WTC11 (cell line): ENCODE results near the gene GTPBP1. TPM values are rescaled to one million over a fixed set of nuclear protein-coding genes. Genes with fewer than 3 reads are reported as not detected.

Source experiments
- ATAC-seq: fragments of 200-7000 bp; cut with Tn5 transposase; 2 replicates; pipeline ENCODE4 v1.10.0; 2021; ENCODE audit warnings: mild to moderate bottlenecking, moderate library complexity
- CTCF ChIA-PET: fragments of 300-600 bp; sonication (Branson Sonifier 250); formaldehyde crosslinking; loops from one replicate; lab custom pipeline; 2021; ENCODE audit warnings: antibody characterized with exemption; lab: Charles Lee
- POLR2A ChIA-PET: fragments of 350-600 bp; sonication (Branson Sonifier 250); formaldehyde crosslinking; loops from one replicate; lab custom pipeline; 2021; ENCODE audit warnings: antibody characterized with exemption; lab: Charles Lee
- DNase-seq: peaks from one replicate; pipeline ENCODE4 v3.0.0; 2021; ENCODE audit warnings: low spot score
- H3K27ac Mint-ChIP-seq: 2 replicates; pipeline ENCODE4 v1.8.0; 2021; ENCODE audit warnings: mixed read lengths
- H3K27me3 Mint-ChIP-seq: 2 replicates; pipeline ENCODE4 v1.8.0; 2021; ENCODE audit warnings: low read depth, mild to moderate bottlenecking, moderate library complexity, mixed read lengths
- H3K36me3 Mint-ChIP-seq: 2 replicates; pipeline ENCODE4 v1.8.0; 2021; ENCODE audit warnings: mixed read lengths
- H3K4me1 Mint-ChIP-seq: 2 replicates; pipeline ENCODE4 v1.8.0; 2022; ENCODE audit warnings: mixed read lengths
- H3K4me3 Mint-ChIP-seq: 2 replicates; pipeline ENCODE4 v1.8.0; 2021; ENCODE audit warnings: mild to moderate bottlenecking, moderate library complexity, mixed read lengths
- H3K9me3 Mint-ChIP-seq: 2 replicates; pipeline ENCODE4 v1.8.0; 2021; ENCODE audit warnings: mixed read lengths
- ATF1 ChIP-seq: sonication (generic); formaldehyde crosslinking; IDR thresholded peaks from 2 replicates; pipeline ENCODE4 v1.8.1; 2023; ENCODE audit warnings: mild to moderate bottlenecking, moderate library complexity, missing genetic modification reagents
- CBFB ChIP-seq: sonication (generic); formaldehyde crosslinking; IDR thresholded peaks from 2 replicates; pipeline ENCODE4 v1.8.1; 2022; ENCODE audit warnings: mild to moderate bottlenecking, low read depth, missing genetic modification reagents
- GABPB1 ChIP-seq: sonication (generic); formaldehyde crosslinking; IDR thresholded peaks from 2 replicates; pipeline ENCODE4 v1.8.1; 2023; ENCODE audit warnings: mild to moderate bottlenecking, missing genetic modification reagents
- GRHL2 ChIP-seq: fragments of 250-450 bp; sonication (Bioruptor Pico); IDR thresholded peaks from 2 replicates; pipeline ENCODE4 v1.8.0; 2022; ENCODE audit warnings: mild to moderate bottlenecking, moderate library complexity; ENCODE audit not compliant: insufficient replicate concordance, severe bottlenecking
- HMGA2 ChIP-seq: fragments of 250-450 bp; sonication (Bioruptor Pico); IDR thresholded peaks from 2 replicates; pipeline ENCODE4 v1.4.0; 2021; ENCODE audit warnings: mild to moderate bottlenecking, moderate library complexity
- NFATC4 ChIP-seq: fragments of 250-450 bp; sonication (Bioruptor Pico); IDR thresholded peaks from 2 replicates; pipeline ENCODE4 v1.9.0; 2021; ENCODE audit warnings: mild to moderate bottlenecking
- TCF7 ChIP-seq: sonication (generic); formaldehyde crosslinking; IDR thresholded peaks from 2 replicates; pipeline ENCODE4 v1.8.0; 2022; ENCODE audit warnings: mild to moderate bottlenecking, low read depth, missing genetic modification reagents, moderate library complexity
- TP53 ChIP-seq: sonication (generic); formaldehyde crosslinking; IDR thresholded peaks from 2 replicates; pipeline ENCODE4 v1.8.1; 2023; ENCODE audit warnings: mild to moderate bottlenecking, missing genetic modification reagents
- ZNF263 ChIP-seq: sonication (generic); formaldehyde crosslinking; IDR thresholded peaks from 2 replicates; pipeline ENCODE4 v1.8.1; 2022; ENCODE audit warnings: low read depth, mild to moderate bottlenecking, moderate library complexity, missing genetic modification reagents
- ZNF416 ChIP-seq: fragments of 250-450 bp; sonication (Bioruptor Pico); IDR thresholded peaks from 2 replicates; pipeline ENCODE4 v1.9.0; 2021; ENCODE audit warnings: mild to moderate bottlenecking, inconsistent platforms
- ZNF423 ChIP-seq: fragments of 250-450 bp; sonication (Bioruptor Pico); IDR thresholded peaks from 2 replicates; pipeline ENCODE4 v2.1.2; 2022; ENCODE audit warnings: mild to moderate bottlenecking, moderate library complexity
- total RNA-seq: library from RNA; stranded (reverse); gene quantifications from 3 replicates; pipeline ENCODE4 v1.2.3, GENCODE V29; 2021
- TF ChIP-seq, protein P1 (sequence below): sonication (generic); formaldehyde crosslinking; conservative IDR thresholded peaks from 2 replicates; pipeline ENCODE4 v1.8.1; 2023; ENCODE audit warnings: mild to moderate bottlenecking, low read depth, missing genetic modification reagents, moderate library complexity
- TF ChIP-seq, protein P2 (sequence below): fragments of 200-600 bp; IDR thresholded peaks from 2 replicates; pipeline ENCODE4 v1.8.0; 2022; ENCODE audit warnings: antibody characterized with exemption
- TF ChIP-seq, protein P3 (sequence below): sonication (generic); formaldehyde crosslinking; IDR thresholded peaks from 2 replicates; pipeline ENCODE4 v1.8.0; 2023; ENCODE audit warnings: missing genetic modification reagents
- TF ChIP-seq, protein P4 (sequence below): sonication (generic); formaldehyde crosslinking; IDR thresholded peaks from 2 replicates; pipeline ENCODE4 v1.8.1; 2023; ENCODE audit warnings: mild to moderate bottlenecking, missing genetic modification reagents
- TF ChIP-seq, protein P5 (sequence below): sonication (generic); formaldehyde crosslinking; IDR thresholded peaks from 2 replicates; pipeline ENCODE4 v1.8.1; 2022; ENCODE audit warnings: mild to moderate bottlenecking, missing genetic modification reagents, moderate library complexity, borderline replicate concordance
- TF ChIP-seq, protein P6 (sequence below): sonication (generic); formaldehyde crosslinking; IDR thresholded peaks from 2 replicates; pipeline ENCODE4 v1.8.0; 2022; ENCODE audit warnings: mild to moderate bottlenecking, missing genetic modification reagents

GTPBP1 gene
- total RNA-seq, 1 experiment from 2014 or later = 108 TPM

DNA sequence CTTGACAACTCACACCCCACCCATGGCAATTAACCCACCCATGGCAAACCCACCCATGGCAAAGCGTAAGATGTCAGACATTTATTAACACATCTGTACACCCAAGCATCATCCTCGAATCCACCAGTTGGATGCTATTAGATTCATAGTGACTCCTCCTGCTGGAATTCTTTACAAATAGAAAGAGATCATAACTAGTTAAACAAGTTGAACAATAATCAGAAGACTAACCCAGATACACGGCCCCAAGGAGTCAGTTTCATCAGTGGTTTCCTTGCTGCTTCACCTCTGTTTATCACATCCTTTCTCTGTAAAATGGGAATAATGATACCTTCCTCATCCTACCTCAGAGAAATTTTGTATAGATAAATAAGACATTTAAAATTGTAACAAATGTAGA lies 5.1 kb downstream of the GTPBP1 start (continued):
- TF ChIP-seq, protein P1, sequence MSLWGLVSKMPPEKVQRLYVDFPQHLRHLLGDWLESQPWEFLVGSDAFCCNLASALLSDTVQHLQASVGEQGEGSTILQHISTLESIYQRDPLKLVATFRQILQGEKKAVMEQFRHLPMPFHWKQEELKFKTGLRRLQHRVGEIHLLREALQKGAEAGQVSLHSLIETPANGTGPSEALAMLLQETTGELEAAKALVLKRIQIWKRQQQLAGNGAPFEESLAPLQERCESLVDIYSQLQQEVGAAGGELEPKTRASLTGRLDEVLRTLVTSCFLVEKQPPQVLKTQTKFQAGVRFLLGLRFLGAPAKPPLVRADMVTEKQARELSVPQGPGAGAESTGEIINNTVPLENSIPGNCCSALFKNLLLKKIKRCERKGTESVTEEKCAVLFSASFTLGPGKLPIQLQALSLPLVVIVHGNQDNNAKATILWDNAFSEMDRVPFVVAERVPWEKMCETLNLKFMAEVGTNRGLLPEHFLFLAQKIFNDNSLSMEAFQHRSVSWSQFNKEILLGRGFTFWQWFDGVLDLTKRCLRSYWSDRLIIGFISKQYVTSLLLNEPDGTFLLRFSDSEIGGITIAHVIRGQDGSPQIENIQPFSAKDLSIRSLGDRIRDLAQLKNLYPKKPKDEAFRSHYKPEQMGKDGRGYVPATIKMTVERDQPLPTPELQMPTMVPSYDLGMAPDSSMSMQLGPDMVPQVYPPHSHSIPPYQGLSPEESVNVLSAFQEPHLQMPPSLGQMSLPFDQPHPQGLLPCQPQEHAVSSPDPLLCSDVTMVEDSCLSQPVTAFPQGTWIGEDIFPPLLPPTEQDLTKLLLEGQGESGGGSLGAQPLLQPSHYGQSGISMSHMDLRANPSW (CRISPR knock-in tag) = no peak
- TF ChIP-seq, protein P2, sequence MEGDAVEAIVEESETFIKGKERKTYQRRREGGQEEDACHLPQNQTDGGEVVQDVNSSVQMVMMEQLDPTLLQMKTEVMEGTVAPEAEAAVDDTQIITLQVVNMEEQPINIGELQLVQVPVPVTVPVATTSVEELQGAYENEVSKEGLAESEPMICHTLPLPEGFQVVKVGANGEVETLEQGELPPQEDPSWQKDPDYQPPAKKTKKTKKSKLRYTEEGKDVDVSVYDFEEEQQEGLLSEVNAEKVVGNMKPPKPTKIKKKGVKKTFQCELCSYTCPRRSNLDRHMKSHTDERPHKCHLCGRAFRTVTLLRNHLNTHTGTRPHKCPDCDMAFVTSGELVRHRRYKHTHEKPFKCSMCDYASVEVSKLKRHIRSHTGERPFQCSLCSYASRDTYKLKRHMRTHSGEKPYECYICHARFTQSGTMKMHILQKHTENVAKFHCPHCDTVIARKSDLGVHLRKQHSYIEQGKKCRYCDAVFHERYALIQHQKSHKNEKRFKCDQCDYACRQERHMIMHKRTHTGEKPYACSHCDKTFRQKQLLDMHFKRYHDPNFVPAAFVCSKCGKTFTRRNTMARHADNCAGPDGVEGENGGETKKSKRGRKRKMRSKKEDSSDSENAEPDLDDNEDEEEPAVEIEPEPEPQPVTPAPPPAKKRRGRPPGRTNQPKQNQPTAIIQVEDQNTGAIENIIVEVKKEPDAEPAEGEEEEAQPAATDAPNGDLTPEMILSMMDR = no peak
- TF ChIP-seq NFATC4 = no peak
- TF ChIP-seq, protein P3, sequence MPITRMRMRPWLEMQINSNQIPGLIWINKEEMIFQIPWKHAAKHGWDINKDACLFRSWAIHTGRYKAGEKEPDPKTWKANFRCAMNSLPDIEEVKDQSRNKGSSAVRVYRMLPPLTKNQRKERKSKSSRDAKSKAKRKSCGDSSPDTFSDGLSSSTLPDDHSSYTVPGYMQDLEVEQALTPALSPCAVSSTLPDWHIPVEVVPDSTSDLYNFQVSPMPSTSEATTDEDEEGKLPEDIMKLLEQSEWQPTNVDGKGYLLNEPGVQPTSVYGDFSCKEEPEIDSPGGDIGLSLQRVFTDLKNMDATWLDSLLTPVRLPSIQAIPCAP = no peak

DNA sequence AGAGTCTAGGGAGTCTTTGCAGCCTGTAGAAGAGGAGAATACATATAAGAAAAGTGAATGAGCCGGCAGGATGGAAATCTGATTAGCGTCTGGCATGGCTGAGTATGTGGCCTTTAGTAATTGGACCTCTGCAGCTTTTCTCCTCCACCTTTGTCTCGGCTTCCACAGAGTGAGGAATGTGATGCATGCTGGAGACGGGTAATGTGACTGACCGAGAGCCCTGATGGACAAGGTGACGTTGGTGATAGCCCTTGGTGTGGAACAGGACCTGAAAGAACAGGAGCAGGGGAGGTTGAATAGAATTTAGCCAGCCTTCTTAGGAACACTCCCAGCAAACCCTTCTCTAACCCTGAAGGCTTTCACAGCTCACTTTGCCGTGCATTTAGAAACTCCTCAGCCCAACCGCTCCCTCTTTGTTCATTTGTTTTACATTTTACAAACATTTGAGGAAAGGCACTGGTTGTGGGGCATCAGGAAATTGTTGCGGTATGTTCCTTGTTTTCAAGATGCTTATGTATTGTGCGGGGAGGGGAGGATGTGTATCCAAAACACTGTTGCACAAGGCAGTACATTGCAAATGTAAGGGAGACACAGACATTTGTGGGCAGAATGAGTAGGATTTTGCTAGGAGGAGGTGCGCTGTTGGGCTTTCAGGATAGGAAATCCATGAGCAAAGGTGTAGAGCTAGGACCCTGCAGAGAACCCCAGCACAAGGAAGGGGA lies 6.9 kb downstream of the GTPBP1 start:
- Mint-ChIP-seq H3K4me3 (no peak overlapping the region), H3K9me3 (no peaks in the 10 kb centered on the region), H3K4me1 (peaks cover 56% of the 10 kb centered on the region), H3K36me3 (peaks cover 36% of the 10 kb centered on the region), H3K27me3 (no peaks in the 10 kb centered on the region), H3K27ac (peak overlapping the region; percentile 75)
- ChIA-PET CTCF (interaction anchor here (0.7 to 1.5 kb wide), 4 partner anchors 12 to 119 kb away, joined by 3 to 4 read pairs (median 3); no protein-coding TSS in a partner anchor), POLR2A (interaction anchor here (0.5 to 1.0 kb wide), 2 partner anchors 9 to 111 kb away, joined by 4 to 5 read pairs; no protein-coding TSS in a partner anchor)
- ATAC-seq (peak; percentile 29; the same call in 1 of the 2 replicates), DNase-seq (no peak)
- no peak for TF ChIP-seq GABPB1 (CRISPR knock-in tag)
- TF ChIP-seq, protein P4, sequence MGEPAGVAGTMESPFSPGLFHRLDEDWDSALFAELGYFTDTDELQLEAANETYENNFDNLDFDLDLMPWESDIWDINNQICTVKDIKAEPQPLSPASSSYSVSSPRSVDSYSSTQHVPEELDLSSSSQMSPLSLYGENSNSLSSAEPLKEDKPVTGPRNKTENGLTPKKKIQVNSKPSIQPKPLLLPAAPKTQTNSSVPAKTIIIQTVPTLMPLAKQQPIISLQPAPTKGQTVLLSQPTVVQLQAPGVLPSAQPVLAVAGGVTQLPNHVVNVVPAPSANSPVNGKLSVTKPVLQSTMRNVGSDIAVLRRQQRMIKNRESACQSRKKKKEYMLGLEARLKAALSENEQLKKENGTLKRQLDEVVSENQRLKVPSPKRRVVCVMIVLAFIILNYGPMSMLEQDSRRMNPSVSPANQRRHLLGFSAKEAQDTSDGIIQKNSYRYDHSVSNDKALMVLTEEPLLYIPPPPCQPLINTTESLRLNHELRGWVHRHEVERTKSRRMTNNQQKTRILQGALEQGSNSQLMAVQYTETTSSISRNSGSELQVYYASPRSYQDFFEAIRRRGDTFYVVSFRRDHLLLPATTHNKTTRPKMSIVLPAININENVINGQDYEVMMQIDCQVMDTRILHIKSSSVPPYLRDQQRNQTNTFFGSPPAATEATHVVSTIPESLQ = no peak
- TF ChIP-seq, protein P5, sequence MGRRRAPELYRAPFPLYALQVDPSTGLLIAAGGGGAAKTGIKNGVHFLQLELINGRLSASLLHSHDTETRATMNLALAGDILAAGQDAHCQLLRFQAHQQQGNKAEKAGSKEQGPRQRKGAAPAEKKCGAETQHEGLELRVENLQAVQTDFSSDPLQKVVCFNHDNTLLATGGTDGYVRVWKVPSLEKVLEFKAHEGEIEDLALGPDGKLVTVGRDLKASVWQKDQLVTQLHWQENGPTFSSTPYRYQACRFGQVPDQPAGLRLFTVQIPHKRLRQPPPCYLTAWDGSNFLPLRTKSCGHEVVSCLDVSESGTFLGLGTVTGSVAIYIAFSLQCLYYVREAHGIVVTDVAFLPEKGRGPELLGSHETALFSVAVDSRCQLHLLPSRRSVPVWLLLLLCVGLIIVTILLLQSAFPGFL (CRISPR knock-in tag) = no peak
- no peak for TF ChIP-seq TCF7 (CRISPR knock-in tag)
- TF ChIP-seq, protein P2 = no peak
- TF ChIP-seq, protein P6, sequence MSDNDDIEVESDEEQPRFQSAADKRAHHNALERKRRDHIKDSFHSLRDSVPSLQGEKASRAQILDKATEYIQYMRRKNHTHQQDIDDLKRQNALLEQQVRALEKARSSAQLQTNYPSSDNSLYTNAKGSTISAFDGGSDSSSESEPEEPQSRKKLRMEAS = no peak
- TF ChIP-seq ZNF416 (CRISPR knock-in tag) = no peak
- TF ChIP-seq GRHL2 = no peak
- TF ChIP-seq CBFB = no peak
- no peak for TF ChIP-seq ATF1
- no peak for TF ChIP-seq ZNF423 (CRISPR knock-in tag)
- TF ChIP-seq, protein P3 = no peak
- TF ChIP-seq HMGA2 (CRISPR knock-in tag) = no peak
- no peak for TF ChIP-seq ZNF263 (CRISPR knock-in tag)
- TF ChIP-seq TP53 = no peak
